SKM-1 (cell line): ENCODE results near the gene IL4I1.
"Not testable (repeated sequence)": the region's sequence is repeated elsewhere in the genome, so short reads cannot be mapped to it uniquely, and the experiment has no call there.

Source experiments
- DNase-seq: peaks from one replicate; lab custom pipeline; 2025; ENCODE audit not compliant: unreplicated experiment; lab: John Stamatoyannopoulos, UW

IL4I1 gene

GRCh38 chr19:49896863-49897621, at the start of gene IL4I1:
IL4I1 (minus strand) TSS chr19:49896887; CDS start chr19:49896160, 727 bp downstream.
- no peak for DNase-seq

- DNase-seq, result no peak
Measured at GRCh38 chr19:49946415-49946814, 49.7 kb upstream of the IL4I1 start.

GRCh38 chr19:49944567-49944966, 47.9 kb upstream of the IL4I1 start:
- not testable (repeated sequence) for DNase-seq

GRCh38 chr19:49940482-49940791, 43.8 kb upstream of the IL4I1 start:
- DNase-seq, result no peak

- no peak for DNase-seq
Measured at GRCh38 chr19:49939721-49940481, 43.2 kb upstream of the IL4I1 start.

- no peak for DNase-seq
Measured at GRCh38 chr19:49938662-49939061, 42.0 kb upstream of the IL4I1 start.

GRCh38 chr19:49937750-49938381, 41.2 kb upstream of the IL4I1 start:
- peak; percentile 2 for DNase-seq

GRCh38 chr19:49936549-49936948, 39.9 kb upstream of the IL4I1 start:
- no peak for DNase-seq

GRCh38 chr19:49933643-49934042, 37.0 kb upstream of the IL4I1 start:
- no peak for DNase-seq

- no peak for DNase-seq
Measured at GRCh38 chr19:49932731-49933131, 36.0 kb upstream of the IL4I1 start.

GRCh38 chr19:49932041-49932451, 35.4 kb upstream of the IL4I1 start:
- DNase-seq, result no peak

- no peak for DNase-seq
Measured at GRCh38 chr19:49931293-49932040, 34.8 kb upstream of the IL4I1 start.

GRCh38 chr19:49930483-49931011, 33.9 kb upstream of the IL4I1 start:
- DNase-seq, result no peak

GRCh38 chr19:49929611-49930482, 33.2 kb upstream of the IL4I1 start:
- peak; percentile 74 for DNase-seq

- DNase-seq, result peak; percentile 39
Measured at GRCh38 chr19:49929121-49929610, 32.5 kb upstream of the IL4I1 start, which contains the start of the genes ATF5 and NUP62. ATF5 (plus strand) TSS chr19:49929205; CDS start chr19:49930851, 1,646 bp downstream. NUP62 (minus strand) TSS chr19:49929504; CDS start chr19:49909807, 19,697 bp downstream.

GRCh38 chr19:49927526-49928264, 31.0 kb upstream of the IL4I1 start:
- DNase-seq, result no peak

- DNase-seq, result no peak
Measured at GRCh38 chr19:49926515-49926914, 29.8 kb upstream of the IL4I1 start.

- DNase-seq, result no peak
Measured at GRCh38 chr19:49925486-49925885, 28.8 kb upstream of the IL4I1 start.

GRCh38 chr19:49924881-49925210, 28.2 kb upstream of the IL4I1 start:
- not testable (repeated sequence) for DNase-seq
